Measurements from ENCODE around the gene DUSP2.
"Not testable (repeated sequence)": the region's sequence is repeated elsewhere in the genome, so short reads cannot be mapped to it uniquely, and the experiment has no call there.

Gene DUSP2

GRCh38 chr2:96146881-96147592 lies 1.8 kb upstream of the DUSP2 start:
- DNase-seq (ENCODE audit: low spot score): no peak

GRCh38 chr2:96146153-96146880 lies 1.1 kb upstream of the DUSP2 start:
- DNase-seq (ENCODE audit: low spot score): no peak

GRCh38 chr2:96145848-96146152 lies 560 bp upstream of the DUSP2 start:
- DNase-seq (ENCODE audit: low spot score): no peak

GRCh38 chr2:96144481-96145035 lies 682 bp downstream of the DUSP2 start:
- DNase-seq (ENCODE audit: low spot score): no peak

- DNase-seq (ENCODE audit: low spot score): peak; percentile 58
Observed at GRCh38 chr2:96143848-96144480, 1.3 kb downstream of the DUSP2 start.

- no peak for DNase-seq (ENCODE audit: low spot score)
Observed at GRCh38 chr2:96143231-96143847, 1.9 kb downstream of the DUSP2 start.

GRCh38 chr2:96142217-96143113 lies 2.8 kb downstream of the DUSP2 start:
- DNase-seq (ENCODE audit: low spot score): no peak

- not testable (repeated sequence) for DNase-seq (ENCODE audit: low spot score)
Observed at GRCh38 chr2:96141624-96141967, 3.6 kb downstream of the DUSP2 start.

- DNase-seq (ENCODE audit: low spot score): no peak
Observed at GRCh38 chr2:96140941-96141623, 4.2 kb downstream of the DUSP2 start.

- no peak for DNase-seq (ENCODE audit: low spot score)
Observed at GRCh38 chr2:96139181-96139758, 6.0 kb downstream of the DUSP2 start.

GRCh38 chr2:96138179-96139145 lies 6.8 kb downstream of the DUSP2 start, which contains the start of gene ASTL:
Gene ASTL (minus strand): TSS chr2:96138502. CDS start chr2:96138436, 66 bp downstream.
- DNase-seq (ENCODE audit: low spot score): no peak

GRCh38 chr2:96137321-96138178 lies 7.7 kb downstream of the DUSP2 start:
- no peak for DNase-seq (ENCODE audit: low spot score)

GRCh38 chr2:96136129-96136720 lies 9.0 kb downstream of the DUSP2 start:
- DNase-seq (ENCODE audit: low spot score): no peak

- no peak for DNase-seq (ENCODE audit: low spot score)
Observed at GRCh38 chr2:96135621-96136020, 9.6 kb downstream of the DUSP2 start.

- DNase-seq (ENCODE audit: low spot score): no peak
Observed at GRCh38 chr2:96135171-96135570, 10.1 kb downstream of the DUSP2 start.

GRCh38 chr2:96134421-96134820 lies 10.8 kb downstream of the DUSP2 start:
- no peak for DNase-seq (ENCODE audit: low spot score)

- no peak for DNase-seq (ENCODE audit: low spot score)
Observed at GRCh38 chr2:96131813-96132745, 13.2 kb downstream of the DUSP2 start.
